Measurements from ENCODE around the gene STK17B. TPM values are rescaled to one million over a fixed set of nuclear protein-coding genes. Genes with fewer than 3 reads are reported as not detected.

STK17B gene
- total and polyA plus RNA-seq, 2 of the 8 experiments (the other 6 are each of a cell fraction or from before 2014, with no cell fraction given), result 1.8 to 10.5 TPM

GRCh38 chr2:196131949-196132925 lies 39.1 kb downstream of the STK17B start (continued):
- no peak for TF ChIP-seq TEAD4 (IDR thresholded peaks at IDR 0.05; ENCODE audit: low read depth, low read length)
- no peak for TF ChIP-seq YY1 (IDR thresholded peaks at IDR 0.05; ENCODE audit: low read depth, low read length)
- TF ChIP-seq CBX5 (IDR thresholded peaks at IDR 0.05; ENCODE audit: low read depth, low read length), result no peak
- TF ChIP-seq CBX8 (IDR thresholded peaks at IDR 0.05; ENCODE audit: borderline replicate concordance, low read depth, low read length), result no peak
- TF ChIP-seq HDAC2 (IDR thresholded peaks at IDR 0.05; ENCODE audit: borderline replicate concordance in 1 of 2, low read depth in 2 of 2, low read length in 2 of 2), result no peak

All from H1 (cell line).